HG03280 (cell line): ENCODE results near the gene ZNF559.
"Not testable (repeated sequence)": the region's sequence is repeated elsewhere in the genome, so short reads cannot be mapped to it uniquely, and the experiment has no call there.

ENCODE experiments used
- ATAC-seq: cut with Tn5 transposase; IDR thresholded peaks from one replicate; pipeline ENCODE4 v1.9.1; 2021; ENCODE audit warnings: mild to moderate bottlenecking, moderate library complexity; ENCODE audit not compliant: unreplicated experiment

Gene ZNF559

GRCh38 chr19:9323919-9324583 is at the start of gene ZNF559:
Gene ZNF559, plus strand, starts transcription at chr19:9324179. Its CDS starts 14,371 bp downstream, at chr19:9338550.
- ATAC-seq: peak; percentile 96

GRCh38 chr19:9283485-9283884 is 40.5 kb upstream of the ZNF559 start:
- ATAC-seq: not testable (repeated sequence)

- no peak for ATAC-seq
Measured at GRCh38 chr19:9289231-9289884, 34.6 kb upstream of the ZNF559 start.

GRCh38 chr19:9295411-9295849 is 28.5 kb upstream of the ZNF559 start:
- no peak for ATAC-seq

- ATAC-seq: no peak
Measured at GRCh38 chr19:9296336-9296735, 27.6 kb upstream of the ZNF559 start.

- ATAC-seq: no peak
Measured at GRCh38 chr19:9306443-9306842, 17.5 kb upstream of the ZNF559 start.

- ATAC-seq: no peak
Measured at GRCh38 chr19:9308091-9308770, 15.7 kb upstream of the ZNF559 start.

GRCh38 chr19:9309139-9309973 is 14.6 kb upstream of the ZNF559 start, which contains the start of gene ZNF699:
Gene ZNF699, minus strand, starts transcription at chr19:9309838. Its CDS starts 4,719 bp downstream, at chr19:9305119.
- peak; percentile 89 for ATAC-seq

- peak; percentile 58 for ATAC-seq
Measured at GRCh38 chr19:9309974-9310446, 14.0 kb upstream of the ZNF559 start.

GRCh38 chr19:9313756-9314155 is 10.2 kb upstream of the ZNF559 start:
- no peak for ATAC-seq

- no peak for ATAC-seq
Measured at GRCh38 chr19:9321338-9321737, 2.6 kb upstream of the ZNF559 start.

- not testable (repeated sequence) for ATAC-seq
Measured at GRCh38 chr19:9321756-9322155, 2.2 kb upstream of the ZNF559 start.

- ATAC-seq: not testable (repeated sequence)
Measured at GRCh38 chr19:9322201-9322600, 1.8 kb upstream of the ZNF559 start.

GRCh38 chr19:9323557-9323918 is 441 bp upstream of the ZNF559 start:
- ATAC-seq: peak; percentile 39

GRCh38 chr19:9324584-9324962 is 594 bp downstream of the ZNF559 start:
- ATAC-seq: no peak

- no peak for ATAC-seq
Measured at GRCh38 chr19:9329999-9330398, 6.0 kb downstream of the ZNF559 start.

- ATAC-seq: no peak
Measured at GRCh38 chr19:9342610-9343304, 18.8 kb downstream of the ZNF559 start.

GRCh38 chr19:9345005-9345404 is 21.0 kb downstream of the ZNF559 start:
- no peak for ATAC-seq

GRCh38 chr19:9348253-9348652 is 24.3 kb downstream of the ZNF559 start:
- no peak for ATAC-seq

- no peak for ATAC-seq
Measured at GRCh38 chr19:9348671-9349070, 24.7 kb downstream of the ZNF559 start.
